HepG2 (cell line): ENCODE results near the gene PIEZO1. TPM values are rescaled to one million over a fixed set of nuclear protein-coding genes. Genes with fewer than 3 reads are reported as not detected.

ENCODE experiments used
- CCDC6 ChIP-seq: sonication (generic); formaldehyde crosslinking; IDR thresholded peaks from 2 replicates; pipeline ENCODE4 v1.8.1; 2022; ENCODE audit warnings: mild to moderate bottlenecking, missing genetic modification reagents, moderate library complexity
- MIER3 ChIP-seq: IDR thresholded peaks from 2 replicates; pipeline ENCODE4 v1.6.1; 2016; ENCODE audit warnings: missing compliant biosample characterization, borderline replicate concordance
- NBN ChIP-seq: fragments of 450-650 bp; conservative IDR thresholded peaks from 2 replicates; pipeline ENCODE4 v1.6.1; 2017
- TBX3 ChIP-seq: fragments of 450-650 bp; IDR thresholded peaks from 2 replicates; pipeline ENCODE4 v1.6.1; 2017; ENCODE audit warnings: antibody characterized with exemption, mild to moderate bottlenecking, inconsistent platforms, borderline replicate concordance
- ZNF180 ChIP-seq: sonication (generic); formaldehyde crosslinking; IDR thresholded peaks from 2 replicates; pipeline ENCODE4 v1.4.0; 2020; ENCODE audit warnings: low read depth, missing genetic modification reagents, borderline replicate concordance
- ZNF615 ChIP-seq: sonication (generic); formaldehyde crosslinking; IDR thresholded peaks from 2 replicates; pipeline ENCODE4 v1.5.0; 2020; ENCODE audit warnings: mild to moderate bottlenecking, missing genetic modification reagents, borderline replicate concordance
- polyA plus RNA-seq, 8 experiments: library from polyadenylated mRNA; depleted of rRNA in 3 of 8; stranded (reverse) in 7 of 8; unstranded in 1 of 8; fragments of >200 nt; fragmentation: Illumina TruSeq in 4 of 8; extraction: Trizol in 4 of 8; gene quantifications; 2 replicates each; pipeline versions ENCODE4 v1.2.1 to v1.2.3, GENCODE V29; 2011 to 2016; ENCODE audit warnings: low read depth in 4 of 8, missing spikeins in 1 of 8, mixed read lengths in 1 of 8; ENCODE audit not compliant: insufficient read depth in 1 of 8
- total RNA-seq, 5 experiments: library from RNA; depleted of rRNA; stranded (reverse); fragments of >200 nt; fragmentation: Illumina TruSeq; extraction: Trizol; gene quantifications; 2 replicates each; pipeline ENCODE4 v1.2.3, GENCODE V29; 2016; ENCODE audit warnings: low read depth in 1 of 5
- TF ChIP-seq, protein P1 (sequence below): IDR thresholded peaks from 2 replicates; pipeline ENCODE4 v1.4.0; 2020; ENCODE audit warnings: mild to moderate bottlenecking, missing genetic modification reagents
- TF ChIP-seq, protein P2 (sequence below): sonication (generic); formaldehyde crosslinking; IDR thresholded peaks from 2 replicates; pipeline ENCODE4 v1.5.1; 2020; ENCODE audit warnings: mild to moderate bottlenecking, missing genetic modification reagents

Gene PIEZO1
- total and polyA plus RNA-seq, 2 of the 13 experiments (the other 11 are each of a cell fraction or from before 2014, with no cell fraction given) = 67.9 to 85.0 TPM

DNA sequence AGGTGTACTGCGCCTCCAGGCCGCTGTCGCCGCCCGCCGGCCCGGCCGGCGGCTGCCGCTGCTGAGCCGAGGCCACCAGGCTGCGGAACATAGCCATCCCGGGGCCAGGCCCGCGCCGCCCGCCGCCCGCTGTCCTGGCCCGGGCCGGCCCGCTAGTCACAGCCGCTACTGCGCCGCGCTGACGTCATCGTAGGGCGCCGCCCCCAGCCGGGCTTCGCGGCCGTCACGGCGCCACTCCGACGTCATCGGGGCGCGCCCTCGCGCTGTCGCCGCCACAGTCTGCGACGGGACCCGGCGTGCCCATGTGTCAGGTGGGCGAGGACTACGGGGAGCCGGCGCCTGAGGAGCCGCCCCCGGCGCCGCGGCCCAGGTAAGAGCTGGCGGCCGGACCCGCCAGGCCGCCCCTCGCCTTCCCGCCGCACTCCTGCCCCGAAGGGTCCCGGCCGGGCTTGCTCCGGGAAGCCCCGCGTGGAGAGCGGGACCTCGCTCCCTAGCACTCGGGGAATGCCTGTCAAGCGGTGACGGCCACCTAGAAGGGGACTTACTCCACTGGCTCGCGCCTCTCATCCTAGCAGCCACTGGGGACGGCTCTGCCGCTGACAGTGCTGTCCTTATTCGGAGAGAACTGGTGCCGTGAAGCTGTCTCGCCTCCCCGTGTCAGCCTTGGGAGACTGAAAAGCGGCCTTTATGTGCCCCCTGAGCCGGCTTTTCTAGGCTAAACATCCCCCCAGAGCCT is 78.6 kb downstream of the PIEZO1 start, which contains the start of the genes CTU2 and RNF166 (continued):
- TF ChIP-seq, protein P1, sequence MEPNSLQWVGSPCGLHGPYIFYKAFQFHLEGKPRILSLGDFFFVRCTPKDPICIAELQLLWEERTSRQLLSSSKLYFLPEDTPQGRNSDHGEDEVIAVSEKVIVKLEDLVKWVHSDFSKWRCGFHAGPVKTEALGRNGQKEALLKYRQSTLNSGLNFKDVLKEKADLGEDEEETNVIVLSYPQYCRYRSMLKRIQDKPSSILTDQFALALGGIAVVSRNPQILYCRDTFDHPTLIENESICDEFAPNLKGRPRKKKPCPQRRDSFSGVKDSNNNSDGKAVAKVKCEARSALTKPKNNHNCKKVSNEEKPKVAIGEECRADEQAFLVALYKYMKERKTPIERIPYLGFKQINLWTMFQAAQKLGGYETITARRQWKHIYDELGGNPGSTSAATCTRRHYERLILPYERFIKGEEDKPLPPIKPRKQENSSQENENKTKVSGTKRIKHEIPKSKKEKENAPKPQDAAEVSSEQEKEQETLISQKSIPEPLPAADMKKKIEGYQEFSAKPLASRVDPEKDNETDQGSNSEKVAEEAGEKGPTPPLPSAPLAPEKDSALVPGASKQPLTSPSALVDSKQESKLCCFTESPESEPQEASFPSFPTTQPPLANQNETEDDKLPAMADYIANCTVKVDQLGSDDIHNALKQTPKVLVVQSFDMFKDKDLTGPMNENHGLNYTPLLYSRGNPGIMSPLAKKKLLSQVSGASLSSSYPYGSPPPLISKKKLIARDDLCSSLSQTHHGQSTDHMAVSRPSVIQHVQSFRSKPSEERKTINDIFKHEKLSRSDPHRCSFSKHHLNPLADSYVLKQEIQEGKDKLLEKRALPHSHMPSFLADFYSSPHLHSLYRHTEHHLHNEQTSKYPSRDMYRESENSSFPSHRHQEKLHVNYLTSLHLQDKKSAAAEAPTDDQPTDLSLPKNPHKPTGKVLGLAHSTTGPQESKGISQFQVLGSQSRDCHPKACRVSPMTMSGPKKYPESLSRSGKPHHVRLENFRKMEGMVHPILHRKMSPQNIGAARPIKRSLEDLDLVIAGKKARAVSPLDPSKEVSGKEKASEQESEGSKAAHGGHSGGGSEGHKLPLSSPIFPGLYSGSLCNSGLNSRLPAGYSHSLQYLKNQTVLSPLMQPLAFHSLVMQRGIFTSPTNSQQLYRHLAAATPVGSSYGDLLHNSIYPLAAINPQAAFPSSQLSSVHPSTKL (CRISPR knock-in tag) = peak; percentile 61
- TF ChIP-seq ZNF615 (CRISPR knock-in tag) (no peak), CCDC6 (peak; percentile 86), TBX3 (no peak), MIER3 (peak; percentile 68; the same call in 1 of the 2 replicates), NBN (no peak), ZNF180 (CRISPR knock-in tag) (0 out of 2 replicates have a peak, but pooled peaks have one; percentile 54)
- TF ChIP-seq, protein P2, sequence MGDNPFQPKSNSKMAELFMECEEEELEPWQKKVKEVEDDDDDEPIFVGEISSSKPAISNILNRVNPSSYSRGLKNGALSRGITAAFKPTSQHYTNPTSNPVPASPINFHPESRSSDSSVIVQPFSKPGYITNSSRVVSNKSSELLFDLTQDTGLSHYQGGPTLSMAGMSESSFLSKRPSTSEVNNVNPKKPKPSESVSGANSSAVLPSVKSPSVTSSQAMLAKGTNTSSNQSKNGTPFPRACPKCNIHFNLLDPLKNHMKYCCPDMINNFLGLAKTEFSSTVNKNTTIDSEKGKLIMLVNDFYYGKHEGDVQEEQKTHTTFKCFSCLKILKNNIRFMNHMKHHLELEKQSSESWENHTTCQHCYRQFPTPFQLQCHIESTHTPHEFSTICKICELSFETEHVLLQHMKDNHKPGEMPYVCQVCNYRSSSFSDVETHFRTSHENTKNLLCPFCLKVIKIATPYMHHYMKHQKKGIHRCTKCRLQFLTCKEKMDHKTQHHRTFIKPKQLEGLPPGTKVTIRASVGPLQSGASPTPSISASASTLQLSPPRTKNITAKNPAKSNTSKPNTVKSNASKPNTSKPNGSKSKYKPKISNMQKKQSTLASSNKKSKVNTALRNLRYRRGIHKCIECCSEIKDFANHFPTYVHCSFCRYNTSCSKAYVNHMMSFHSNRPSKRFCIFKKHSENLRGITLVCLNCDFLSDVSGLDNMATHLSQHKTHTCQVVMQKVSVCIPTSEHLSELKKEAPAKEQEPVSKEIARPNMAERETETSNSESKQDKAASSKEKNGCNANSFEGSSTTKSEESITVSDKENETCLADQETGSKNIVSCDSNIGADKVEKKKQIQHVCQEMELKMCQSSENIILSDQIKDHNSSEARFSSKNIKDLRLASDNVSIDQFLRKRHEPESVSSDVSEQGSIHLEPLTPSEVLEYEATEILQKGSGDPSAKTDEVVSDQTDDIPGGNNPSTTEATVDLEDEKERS (CRISPR knock-in tag) = no peak
